GM12864 (cell line): ENCODE data around the gene SLC25A23.
A peak's percentile ranks its signal among the peaks of the same experiment; 100 is the strongest.
"Not testable (repeated sequence)": the region's sequence is repeated elsewhere in the genome, so short reads cannot be mapped to it uniquely, and the experiment has no call there.

ENCODE experiments used
- DNase-seq: peaks from one replicate; pipeline ENCODE4 v3.0.0-alpha.2; 2011; ENCODE audit warnings: low read depth
- H3K4me3 ChIP-seq: 2 replicates; pipeline ENCODE4 v1.5.1; 2011; ENCODE audit warnings: mild to moderate bottlenecking, low read depth, low read length, control low read depth
- TF ChIP-seq, protein P1 (sequence below): IDR thresholded peaks from 2 replicates; pipeline ENCODE4 v1.5.1; 2011; ENCODE audit warnings: low read depth, mild to moderate bottlenecking, moderate library complexity, low read length, control low read depth, inconsistent platforms; ENCODE audit errors: missing control alignments

SLC25A23 gene

GRCh38 chr19:6459262-6460098 is at the start of gene SLC25A23:
SLC25A23 (minus strand) TSS chr19:6459792; CDS start chr19:6459628, 164 bp downstream.
- peak within 1 kb of the TSS; percentile 95 for H3K4me3 ChIP-seq
- TF ChIP-seq, protein P1, sequence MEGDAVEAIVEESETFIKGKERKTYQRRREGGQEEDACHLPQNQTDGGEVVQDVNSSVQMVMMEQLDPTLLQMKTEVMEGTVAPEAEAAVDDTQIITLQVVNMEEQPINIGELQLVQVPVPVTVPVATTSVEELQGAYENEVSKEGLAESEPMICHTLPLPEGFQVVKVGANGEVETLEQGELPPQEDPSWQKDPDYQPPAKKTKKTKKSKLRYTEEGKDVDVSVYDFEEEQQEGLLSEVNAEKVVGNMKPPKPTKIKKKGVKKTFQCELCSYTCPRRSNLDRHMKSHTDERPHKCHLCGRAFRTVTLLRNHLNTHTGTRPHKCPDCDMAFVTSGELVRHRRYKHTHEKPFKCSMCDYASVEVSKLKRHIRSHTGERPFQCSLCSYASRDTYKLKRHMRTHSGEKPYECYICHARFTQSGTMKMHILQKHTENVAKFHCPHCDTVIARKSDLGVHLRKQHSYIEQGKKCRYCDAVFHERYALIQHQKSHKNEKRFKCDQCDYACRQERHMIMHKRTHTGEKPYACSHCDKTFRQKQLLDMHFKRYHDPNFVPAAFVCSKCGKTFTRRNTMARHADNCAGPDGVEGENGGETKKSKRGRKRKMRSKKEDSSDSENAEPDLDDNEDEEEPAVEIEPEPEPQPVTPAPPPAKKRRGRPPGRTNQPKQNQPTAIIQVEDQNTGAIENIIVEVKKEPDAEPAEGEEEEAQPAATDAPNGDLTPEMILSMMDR, result no peak
- peak; percentile 33 for DNase-seq

- not testable (repeated sequence) for DNase-seq, H3K4me3 ChIP-seq
These were observed 48.6 kb upstream of the SLC25A23 start for GRCh38 chr19:6508028-6508771.

DNA sequence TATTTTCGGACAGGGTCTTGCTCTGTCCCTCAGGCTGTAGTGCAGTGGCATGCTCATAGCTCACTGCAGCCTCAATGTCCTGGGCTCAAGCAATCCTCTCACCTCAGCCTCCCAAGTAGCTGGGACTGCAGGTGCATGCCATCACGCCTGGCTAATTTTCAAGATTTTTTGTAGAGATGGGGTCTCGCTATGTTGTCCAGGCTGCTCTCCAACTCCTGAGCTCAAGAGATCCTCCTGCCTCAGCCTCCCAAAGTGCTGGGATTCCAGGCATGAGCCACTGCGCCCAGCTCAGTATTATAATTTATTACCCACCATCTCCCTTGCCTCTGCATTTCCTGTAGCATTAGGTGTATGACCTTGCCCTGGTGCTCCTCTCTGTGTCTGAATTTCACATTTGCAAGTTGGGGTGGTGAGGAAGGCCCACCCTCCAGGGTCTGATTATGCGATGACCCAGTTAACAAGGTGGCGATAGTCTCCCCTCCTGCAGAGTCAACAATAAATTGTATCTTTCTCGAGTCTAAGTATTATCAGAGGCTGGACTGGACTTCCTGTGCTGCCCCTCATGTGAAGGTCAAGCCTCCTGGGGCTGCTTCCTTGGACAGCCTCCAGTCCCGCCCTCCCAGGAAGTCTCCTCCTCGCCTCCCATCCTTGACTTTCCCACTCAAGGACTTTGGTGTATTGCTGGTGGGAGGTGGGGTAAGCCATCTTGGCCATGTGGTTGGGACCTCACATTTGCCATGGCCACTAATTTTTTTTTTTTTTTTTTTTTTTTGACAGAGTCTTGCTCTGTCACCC is 44.0 kb upstream of the SLC25A23 start:
- TF ChIP-seq, protein P1, result no peak
- DNase-seq, result no peak
- no peak overlapping the region for H3K4me3 ChIP-seq

- H3K4me3 ChIP-seq, result peak within 1 kb of the TSS; percentile 47
- no peak for DNase-seq
- TF ChIP-seq, protein P1, result peak; percentile 12
These were observed 42.4 kb upstream of the SLC25A23 start, which contains the start of gene TUBB4A for GRCh38 chr19:6501740-6502648. TUBB4A (minus strand) TSS chr19:6502309; CDS start chr19:6502212, 97 bp downstream.

DNA sequence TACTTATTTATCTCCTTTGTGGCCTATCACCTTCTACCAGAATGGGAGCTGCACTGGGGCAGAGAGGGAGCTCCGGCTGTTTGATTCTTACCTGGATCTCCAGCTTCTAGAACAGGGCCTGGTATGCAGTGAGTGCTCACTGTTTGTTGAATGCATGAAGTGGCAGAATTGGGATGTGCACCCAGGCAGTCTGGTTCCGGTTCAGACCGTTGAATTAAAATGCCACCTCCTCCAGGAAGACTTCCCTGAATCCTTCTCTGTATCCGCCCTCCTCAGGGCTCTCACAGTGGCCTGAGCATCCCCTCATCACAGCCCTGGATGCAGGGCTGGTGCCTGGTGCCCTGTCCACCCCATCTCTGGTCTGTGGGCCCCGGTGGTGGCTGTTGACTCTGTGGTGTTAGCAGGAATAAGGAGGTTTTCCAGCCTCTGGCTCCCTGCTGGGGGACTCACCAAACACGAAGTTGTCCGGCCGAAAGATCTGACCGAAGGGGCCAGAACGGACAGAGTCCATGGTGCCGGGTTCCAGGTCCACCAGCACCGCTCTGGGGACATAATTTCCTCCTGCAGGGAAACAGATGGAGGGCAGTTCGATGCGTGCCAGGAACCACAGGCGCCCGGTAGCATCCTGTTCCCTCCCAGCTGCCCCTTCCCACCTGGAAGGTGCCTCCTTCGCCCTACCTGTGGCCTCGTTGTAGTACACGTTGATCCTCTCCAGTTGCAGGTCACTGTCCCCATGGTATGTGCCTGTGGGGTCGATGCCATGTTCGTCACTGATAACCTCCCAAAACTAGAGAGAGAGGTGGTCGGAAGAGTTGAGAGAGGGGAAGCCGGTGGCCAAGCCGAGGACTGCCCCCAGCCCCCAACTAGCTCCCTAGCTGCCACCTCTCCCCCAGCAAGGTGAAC is 41.5 kb upstream of the SLC25A23 start:
- TF ChIP-seq, protein P1, result no peak
- DNase-seq, result no peak
- H3K4me3 ChIP-seq, result peak overlapping the region; percentile 47; the same call in 1 of the 2 replicates
